Measurements from ENCODE around the gene KMT2D.

KMT2D gene

GRCh38 chr12:49032679-49033447, 27.7 kb downstream of the KMT2D start:
- DNase-seq = no peak

DNA sequence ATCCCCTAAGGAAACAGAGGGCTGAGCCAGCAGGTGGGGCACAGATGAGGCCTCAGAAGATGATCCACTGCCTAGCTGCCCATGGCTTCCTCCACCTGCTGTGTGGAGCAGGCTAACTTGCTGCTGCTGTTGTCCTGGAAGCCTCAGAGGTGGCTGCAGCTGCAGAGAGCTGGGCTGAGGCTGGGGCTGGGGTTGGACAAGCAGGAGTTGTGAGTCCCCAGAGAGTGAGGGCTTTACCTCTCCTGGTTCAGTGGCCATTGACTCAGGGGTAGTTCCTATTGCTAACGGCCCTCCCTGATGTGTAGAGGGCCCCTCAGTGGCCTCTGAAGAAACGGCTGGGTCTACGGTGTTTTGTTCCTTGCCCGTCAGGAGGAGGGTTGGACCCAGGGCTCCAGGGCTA, 28.3 kb downstream of the KMT2D start:
- no peak for DNase-seq

DNA sequence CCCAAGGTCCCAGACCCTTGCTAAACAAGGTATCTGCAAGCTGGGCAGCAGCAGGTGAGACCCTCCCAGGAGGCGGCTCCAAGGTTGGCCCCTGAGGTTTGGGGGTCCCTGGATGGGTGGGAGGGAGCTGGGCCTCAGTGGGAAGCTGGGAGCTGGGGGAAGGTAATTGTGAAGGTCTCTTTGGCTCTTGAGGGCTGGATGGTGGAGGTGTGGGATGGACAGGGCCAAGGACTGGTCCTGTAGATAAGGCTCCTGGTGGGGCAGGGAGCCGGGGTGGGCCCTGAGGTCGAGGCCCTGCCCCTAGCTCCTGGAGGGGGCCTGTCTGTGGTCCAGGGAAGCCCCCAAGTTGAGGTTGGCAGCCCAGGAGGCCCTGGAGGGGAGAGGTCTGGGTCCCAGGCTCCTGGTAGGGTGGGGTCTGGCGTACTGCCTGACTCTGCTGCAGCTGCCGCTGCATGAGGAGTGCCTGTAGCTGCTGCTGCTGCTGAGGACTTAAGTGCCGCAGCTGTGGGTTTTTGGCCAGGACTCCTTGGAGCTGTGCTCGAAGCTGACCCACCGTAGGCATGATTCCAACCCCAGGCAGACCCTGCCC, 28.9 kb downstream of the KMT2D start:
- no peak for DNase-seq

DNA sequence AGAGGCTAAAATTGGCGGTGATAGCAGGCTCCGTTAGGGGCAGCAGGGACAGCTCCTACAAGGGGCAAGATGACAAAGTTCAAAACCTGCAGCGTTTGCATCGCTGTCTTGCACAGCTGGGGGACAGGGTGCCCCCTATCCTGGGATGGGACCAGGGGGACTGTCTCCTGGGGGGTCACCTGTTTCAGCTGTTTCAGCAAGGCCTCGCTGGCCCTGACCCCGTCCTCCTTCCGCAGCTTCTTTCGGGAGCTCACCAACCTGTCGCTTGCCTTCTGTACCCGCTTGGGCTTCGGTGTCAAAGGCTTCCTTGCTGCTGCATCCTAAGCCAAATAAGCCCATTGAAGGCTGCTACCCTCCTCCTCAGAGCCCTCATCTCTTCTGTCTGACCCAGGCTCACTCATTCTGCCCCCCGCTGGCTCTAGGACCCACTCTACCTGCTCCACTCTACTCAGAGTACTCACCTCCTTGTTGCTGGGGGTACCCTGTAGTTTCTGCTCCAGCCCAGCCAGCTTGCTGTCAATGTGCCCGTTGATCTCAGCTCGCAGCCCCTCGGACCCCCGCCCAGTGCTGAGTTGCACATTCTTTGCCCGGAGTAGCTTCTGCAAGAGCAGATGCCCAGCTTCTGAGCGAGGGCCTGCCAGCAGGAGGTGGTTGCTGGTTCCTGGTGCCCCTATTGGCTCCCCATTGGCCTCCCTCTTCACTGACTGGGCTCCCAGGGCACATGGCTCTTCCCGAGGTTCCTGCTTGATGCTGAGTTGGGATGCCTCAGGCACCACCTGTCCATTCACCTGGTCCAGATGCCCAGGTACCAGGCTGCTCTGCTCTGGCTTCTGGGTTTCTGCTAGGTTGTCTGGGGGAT, 29.7 kb downstream of the KMT2D start:
- no peak for DNase-seq

DNA sequence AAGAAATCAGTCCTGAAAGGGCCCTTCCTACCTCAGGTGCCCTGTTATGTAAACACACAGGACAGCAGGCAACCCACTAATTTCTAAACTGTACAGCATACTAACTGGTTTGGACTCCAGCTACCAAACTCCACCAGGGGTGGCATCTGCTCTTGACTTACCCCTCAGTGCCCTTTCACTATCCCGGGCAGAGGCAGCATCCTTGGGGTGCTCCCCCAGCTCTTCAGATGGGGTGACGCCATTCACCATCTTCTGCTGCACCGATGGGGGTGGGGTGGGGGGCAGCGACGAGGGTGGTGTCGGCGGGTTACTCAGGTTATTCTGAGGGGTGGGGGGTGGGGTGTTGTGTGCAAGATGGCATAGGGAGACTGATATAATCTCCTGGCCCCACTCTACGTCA, 30.5 kb downstream of the KMT2D start:
- DNase-seq = no peak

DNA sequence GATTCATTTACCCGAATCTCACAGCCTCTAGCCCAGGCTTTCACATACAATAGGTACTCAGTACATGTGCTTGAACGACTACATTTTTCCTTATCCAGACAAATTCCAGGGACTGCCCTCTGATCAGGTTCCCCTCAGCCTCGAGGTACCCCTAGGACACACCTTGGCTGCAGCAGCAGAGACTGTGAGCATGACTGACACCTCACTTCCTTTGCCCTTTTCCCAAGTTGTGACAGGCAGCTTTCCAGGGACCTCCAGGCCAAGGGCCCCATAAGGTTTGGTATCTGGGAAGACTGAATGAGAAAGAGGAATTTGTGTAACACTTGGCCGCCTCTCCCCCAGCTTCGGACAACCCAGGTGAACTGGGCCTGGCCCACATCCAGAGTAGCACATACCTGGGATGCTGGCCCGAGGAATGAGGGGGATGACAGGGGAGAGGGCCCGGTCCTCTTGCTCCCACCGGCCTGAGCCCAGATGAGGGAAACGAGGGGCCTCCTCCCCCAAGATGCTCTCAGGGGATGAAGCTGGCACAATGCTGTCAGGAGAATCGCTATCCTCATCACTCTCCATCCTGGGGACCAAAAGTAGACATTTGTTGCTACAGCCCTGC, 31.8 kb downstream of the KMT2D start:
- DNase-seq = no peak

GRCh38 chr12:49027846-49028555, 32.6 kb downstream of the KMT2D start:
- DNase-seq = peak; percentile 64 to 75 (median 74)

DNA sequence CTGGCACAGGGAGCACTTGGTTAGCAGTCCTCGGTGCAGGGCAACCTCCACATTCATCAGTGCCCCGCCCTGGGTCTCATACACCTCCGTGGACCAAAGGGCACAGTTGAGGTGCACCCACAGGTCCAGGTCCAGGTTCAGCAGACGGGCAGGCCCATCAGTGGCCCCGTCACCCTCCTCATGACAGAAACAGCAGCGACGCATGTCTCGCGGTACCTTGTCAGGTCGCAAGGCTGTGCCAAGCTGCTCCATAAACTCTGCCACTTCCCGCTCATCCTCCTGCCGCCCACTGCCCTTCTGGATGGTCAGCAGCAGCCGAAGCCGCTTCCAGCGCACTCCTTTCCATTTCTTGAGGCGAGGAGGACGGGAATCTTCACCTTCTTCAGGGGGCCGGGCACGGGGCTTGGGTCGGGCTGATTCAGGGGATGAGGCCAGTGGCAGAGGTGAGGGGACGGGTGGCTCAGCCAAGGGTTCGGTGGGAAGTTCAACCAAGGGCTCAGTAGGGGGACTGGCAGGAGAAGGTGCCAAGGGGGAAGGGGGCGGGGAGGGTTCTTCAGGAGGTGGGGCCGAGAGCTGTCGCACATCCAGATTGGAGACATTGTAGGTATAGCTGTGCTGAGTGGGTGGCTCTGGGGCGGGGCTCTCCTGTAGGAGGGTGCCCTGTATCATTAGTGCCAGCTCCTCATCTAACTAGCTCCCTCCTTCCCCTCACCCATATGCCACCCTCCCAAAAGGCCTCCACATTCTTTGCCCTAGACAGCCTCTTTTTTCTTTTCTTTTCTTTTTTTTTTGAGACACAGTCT, 33.7 kb downstream of the KMT2D start:
- DNase-seq = no peak

GRCh38 chr12:49026101-49026500, 34.5 kb downstream of the KMT2D start:
- DNase-seq = no peak

DNA sequence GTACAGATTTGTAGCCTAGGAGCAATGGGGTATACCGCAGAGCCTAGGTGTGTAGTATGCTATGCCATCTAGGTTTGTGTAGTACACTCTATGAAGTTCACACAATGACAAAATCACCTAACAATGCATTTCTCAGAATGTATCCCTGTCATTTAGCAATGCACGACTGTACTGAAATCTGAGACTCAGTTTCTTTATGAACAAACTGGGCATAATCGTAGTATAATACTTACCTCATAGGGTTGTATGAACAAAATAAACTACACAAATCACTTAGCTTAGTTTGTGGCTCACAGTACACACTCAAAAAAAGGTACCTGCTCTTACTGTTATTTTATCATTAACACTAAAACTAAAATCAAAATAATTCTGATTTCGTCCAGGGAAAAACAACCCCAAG, 35.1 kb downstream of the KMT2D start:
- no peak for DNase-seq

- DNase-seq = no peak
Measured at GRCh38 chr12:49024543-49024942, 36.1 kb downstream of the KMT2D start.

DNA sequence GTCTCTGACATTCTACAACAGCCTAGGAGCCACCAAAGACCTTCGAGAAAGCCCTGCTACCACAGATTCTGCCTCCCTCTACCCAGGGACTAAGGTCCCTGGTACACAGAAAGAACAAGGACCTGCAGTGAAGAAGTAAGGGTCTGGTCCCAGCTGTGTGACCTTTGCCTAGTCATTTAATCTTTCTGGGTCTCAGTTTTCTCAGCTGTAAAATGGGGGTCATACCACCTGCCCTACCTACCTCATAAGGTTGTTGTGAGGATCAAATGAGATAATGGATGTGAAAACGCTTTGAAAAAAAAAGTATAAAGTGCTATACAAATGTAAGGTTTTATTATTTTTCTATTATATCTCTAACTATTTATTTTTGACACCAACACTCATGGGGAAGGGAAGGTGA, 36.8 kb downstream of the KMT2D start:
- no peak for DNase-seq

DNA sequence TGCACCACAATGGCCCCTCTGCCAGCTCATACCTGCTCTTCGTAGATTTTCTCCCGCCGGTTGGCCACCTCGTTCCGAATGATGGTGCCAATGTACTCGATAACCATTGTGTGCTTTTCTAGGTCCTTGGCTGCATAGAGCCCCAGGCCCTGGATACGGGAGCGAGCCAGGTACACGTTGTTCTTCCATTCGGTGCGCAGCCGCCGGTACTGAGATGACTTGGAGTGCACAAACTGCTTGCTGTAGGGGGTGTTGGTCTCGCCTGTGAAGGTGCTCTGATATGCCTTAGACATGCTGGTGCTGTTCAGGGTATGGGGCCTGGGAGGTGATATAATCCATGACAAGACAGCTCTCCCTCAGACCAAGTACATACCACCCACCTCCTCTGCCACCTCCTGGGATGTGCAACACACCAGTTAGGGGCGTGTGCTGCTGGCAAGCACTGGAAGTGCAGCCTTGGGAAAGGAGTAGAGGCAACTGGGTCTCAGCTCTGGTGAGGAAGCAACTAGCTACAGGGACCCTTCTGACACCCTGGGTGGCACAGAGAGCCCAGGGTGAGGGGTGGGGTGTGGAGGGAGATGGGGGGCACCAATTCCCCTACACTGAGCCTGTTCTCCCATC, 37.9 kb downstream of the KMT2D start:
- no peak for DNase-seq

DNA sequence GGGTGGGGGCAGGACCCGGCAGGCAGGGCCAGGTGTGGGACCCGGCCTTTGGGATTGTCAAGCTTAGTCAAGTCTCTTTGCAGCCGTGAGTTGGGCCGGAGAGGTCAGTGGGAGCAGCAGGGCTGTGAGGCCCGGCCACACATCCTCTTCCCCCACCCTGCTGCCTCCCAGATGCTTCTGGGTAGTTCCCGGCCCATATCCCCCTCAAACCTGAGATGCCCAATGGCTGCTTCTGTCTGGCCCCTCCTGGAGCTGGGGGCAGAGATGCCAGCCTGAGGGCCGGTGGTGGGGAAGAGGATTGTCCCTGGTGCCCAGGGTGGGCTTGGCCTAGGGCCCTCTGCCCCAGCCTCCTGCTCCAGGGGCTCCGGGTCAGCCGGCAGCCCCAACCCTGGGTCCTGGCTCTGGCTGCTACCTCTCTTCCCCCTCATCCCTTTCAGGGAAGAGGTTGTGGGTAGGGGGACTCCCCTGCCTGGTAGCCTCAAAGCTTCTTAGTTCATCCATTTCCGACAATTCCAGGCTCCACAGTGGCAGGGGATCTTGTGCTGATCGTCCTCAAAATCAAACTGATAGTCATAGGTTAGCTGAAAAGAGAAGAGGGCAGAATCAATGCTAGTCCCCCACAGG, 39.2 kb downstream of the KMT2D start:
- no peak for DNase-seq

GRCh38 chr12:49020441-49020840, 40.2 kb downstream of the KMT2D start:
- no peak for DNase-seq

DNA sequence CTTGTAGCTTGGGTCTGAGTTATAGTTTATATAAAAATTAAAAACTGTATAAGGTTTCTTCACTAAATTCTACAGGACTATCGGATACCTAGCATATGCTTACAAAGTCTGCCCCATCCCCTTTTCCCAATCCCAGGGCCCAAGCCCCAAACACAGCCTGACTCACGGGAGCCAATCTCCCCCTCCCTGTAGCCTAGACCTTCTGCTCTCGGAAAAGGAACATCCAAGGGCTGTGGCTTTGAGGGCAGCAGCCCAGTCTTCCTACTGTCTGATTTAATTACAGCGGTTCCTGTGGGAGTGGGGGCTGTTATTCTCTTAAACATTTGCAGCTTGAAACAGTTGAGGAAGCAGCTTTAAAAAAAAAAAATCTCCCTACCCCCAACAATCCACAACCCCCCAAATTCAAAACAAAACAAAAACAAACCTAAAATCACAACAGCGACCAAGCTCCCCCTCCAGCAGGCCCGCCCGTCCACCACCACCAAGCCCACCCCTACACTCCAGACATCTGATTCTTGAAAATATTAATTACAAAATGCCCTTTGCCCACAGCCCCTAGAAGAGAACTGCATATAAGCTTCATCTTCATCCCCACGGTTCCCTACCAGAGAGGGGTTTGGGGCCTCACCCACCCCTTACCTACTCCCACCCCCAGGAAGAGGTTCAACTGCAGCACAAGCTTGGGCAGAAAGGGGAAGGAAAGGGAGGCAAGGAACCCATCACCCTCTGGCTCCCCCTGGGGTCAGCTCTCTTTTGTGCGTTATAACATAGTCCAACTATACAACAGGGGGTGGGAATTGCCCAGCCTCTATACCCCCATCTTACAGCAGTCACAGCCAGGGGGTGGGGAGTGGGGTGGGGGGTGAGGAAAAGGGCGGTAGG, 40.9 kb downstream of the KMT2D start:
- DNase-seq = peak; percentile 65 to 81 (median 68)

GRCh38 chr12:49019120-49019430, 41.5 kb downstream of the KMT2D start:
- no peak for DNase-seq

DNA sequence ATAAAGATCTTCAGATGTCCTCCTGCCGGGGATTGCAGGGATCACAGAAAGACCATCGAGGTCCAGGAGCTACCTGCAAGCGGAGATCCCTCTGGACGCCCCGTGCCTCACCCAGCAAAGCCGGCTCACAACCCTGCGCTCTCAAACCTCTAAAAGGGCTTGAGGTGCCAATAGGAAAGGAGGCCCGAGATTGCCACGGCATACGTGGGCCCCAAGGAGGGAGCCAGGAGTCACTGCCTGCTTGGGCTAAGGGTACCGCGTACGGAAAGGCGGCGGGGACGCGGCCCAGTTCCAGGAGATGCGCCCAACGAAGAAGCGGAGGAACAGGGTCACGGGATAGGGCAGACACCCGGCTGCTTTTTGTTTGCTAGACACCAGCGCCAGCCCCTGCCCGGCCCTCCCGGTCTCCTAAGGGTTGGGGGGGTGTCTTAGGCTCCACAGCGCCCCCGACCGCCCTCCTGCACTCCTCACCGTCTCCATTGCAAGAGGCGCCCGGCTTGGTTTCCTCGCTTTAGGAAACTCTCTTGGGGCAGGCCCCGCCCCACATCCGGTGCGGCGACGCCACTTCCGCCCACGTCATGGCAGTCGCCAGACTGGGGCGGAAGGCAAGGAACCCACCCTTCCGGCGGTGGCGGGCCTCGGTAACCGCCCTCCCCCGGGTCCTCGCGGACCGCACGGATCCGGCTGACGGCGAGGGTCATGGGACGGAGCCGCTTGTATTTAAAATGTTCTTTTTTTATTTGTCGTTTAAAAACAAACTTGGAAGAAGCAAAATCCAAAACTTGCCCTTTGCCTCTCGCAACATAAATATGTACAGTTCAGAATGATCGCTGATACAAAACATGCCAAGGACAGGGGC, 42.1 kb downstream of the KMT2D start, which contains the start of gene PRKAG1:
Gene PRKAG1 (minus strand): TSS at position 516 of the 859 bp plus-strand sequence. CDS start 36 bp downstream, at position 480.
- DNase-seq = peak; percentile 98 to 99 (median 98)

DNA sequence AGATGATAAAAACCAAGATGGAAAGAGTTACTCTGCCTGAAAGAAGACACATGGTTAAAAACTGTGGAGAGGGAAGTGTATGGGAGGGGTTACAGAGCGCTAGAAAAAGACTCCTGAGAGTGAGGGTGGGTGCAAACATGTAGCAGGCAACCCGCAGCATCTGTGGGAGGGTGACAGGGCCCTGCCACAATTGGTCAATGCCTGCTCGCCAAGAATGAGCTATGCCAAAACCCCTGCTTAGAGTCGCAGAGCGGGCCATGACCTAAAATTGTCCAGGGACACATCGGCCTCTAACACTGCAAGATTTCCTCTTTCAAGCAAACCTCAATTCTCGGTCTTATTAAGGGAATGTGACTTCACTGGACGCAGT, 42.7 kb downstream of the KMT2D start:
- DNase-seq = peak; percentile 66 to 71 (median 70)

Data from suppressor macrophage treated with lipopolysaccharide for 1 hour (primary cell).